ENCODE data around the gene OSBPL2. TPM values are rescaled to one million over a fixed set of nuclear protein-coding genes. Genes with fewer than 3 reads are reported as not detected.

Gene OSBPL2
- total and polyA plus RNA-seq, 2 donors (not counting 1 experiment from before 2014, with no cell fraction given), result 28.1 to 74.3 TPM

GRCh38 chr20:62301111-62301668 is 62.9 kb downstream of the OSBPL2 start:
- 85% methylated on average over 8 of the region's 11 CpGs for WGBS (ENCODE audit: insufficient coverage)
- Histone ChIP-seq H3K36me3 (replicated peaks in 1 of 2; ENCODE audit: control extremely low read depth in 1 of 2, control insufficient read depth in 1 of 2, extremely low read depth in 1 of 2, insufficient read depth in 2 of 2, low read length in 1 of 2) (peaks cover 0 to 28% of the 10 kb centered on the region in 2 experiments), H3K4me1 (ENCODE audit: control insufficient read depth in 2 of 2, insufficient read depth in 2 of 2, low read length in 2 of 2) (peaks cover 15 to 34% of the 10 kb centered on the region in 2 donors), H3K4me3 (ENCODE audit: control extremely low read depth in 1 of 5, extremely low read depth in 1 of 5, insufficient read depth in 1 of 5, low read depth in 2 of 5, low read length in 4 of 5) (no peak overlapping the region), H3K4me2 (replicated peaks; ENCODE audit: low read depth, low read length, poor library complexity, severe bottlenecking) (no peak overlapping the region), H3K27me3 (replicated peaks in 1 of 4; ENCODE audit: control extremely low read depth in 1 of 4, control insufficient read depth in 3 of 4, insufficient read depth in 4 of 4, low read length in 3 of 4) (no peaks in the 10 kb centered on the region), H3K27ac (ENCODE audit: low read length in 2 of 2) (no peak overlapping the region), H4K20me1 (ENCODE audit: control insufficient read depth, insufficient read depth, low read length, poor library complexity, severe bottlenecking) (peaks cover 32% of the 10 kb centered on the region), H3K9me3 (ENCODE audit: control extremely low read depth in 1 of 3, control insufficient read depth in 2 of 3, insufficient read depth in 1 of 3, low read length in 2 of 3) (no peaks in the 10 kb centered on the region), H3K9ac (ENCODE audit: low read length) (no peak overlapping the region), H2AFZ (ENCODE audit: insufficient read depth, low read depth, low read length, poor library complexity, severe bottlenecking) (no peak overlapping the region), H3K79me2 (ENCODE audit: control insufficient read depth, insufficient read depth, low read length) (peaks cover 33% of the 10 kb centered on the region)
- Mint-ChIP-seq H3K4me3 (peak overlapping the region; percentile 61), H3K27ac (peak overlapping the region; percentile 53), H3K4me1 (peaks cover 26% of the 10 kb centered on the region), H3K9me3 (ENCODE audit: insufficient read depth) (no peaks in the 10 kb centered on the region), H3K27me3 (no peaks in the 10 kb centered on the region)
- ChIA-PET CTCF (interaction anchor here (0.6 to 9.2 kb wide), 17 partner anchors 28 to 506 kb away, joined by 3 to 81 read pairs (median 5); partner anchors contain the start of gene RPS21), POLR2A (interaction anchor here (0.6 to 1.1 kb wide), 3 partner anchors 15 to 1340 kb away, joined by 3 read pairs; no protein-coding TSS in a partner anchor)
- ATAC-seq (ENCODE audit: low read depth) (no peak), DNase-seq (no peak)
- no peak for TF ChIP-seq CTCF (IDR thresholded peaks at IDR 0.05)
- TF ChIP-seq EZH2 (IDR thresholded peaks at IDR 0.05; ENCODE audit: borderline replicate concordance, insufficient read depth, low read depth, low read length, poor library complexity, severe bottlenecking), result no peak
- intact Hi-C loops (cut with micrococcal nuclease), result loop anchor here (5.0 to 10.0 kb wide), 4 partner anchors 119 to 506 kb away; partner anchors contain the start of genes MTG2 and SLCO4A1
